GM12873 (cell line): Measurements from ENCODE around the gene GAB1.

Source experiments
- CTCF ChIP-seq: IDR thresholded peaks from 2 replicates; pipeline ENCODE4 v1.5.1; 2012; ENCODE audit warnings: low read depth, mild to moderate bottlenecking, moderate library complexity, low read length, control low read depth; ENCODE audit not compliant: insufficient read depth; ENCODE audit errors: missing control alignments

Gene GAB1

GRCh38 chr4:143477487-143477886 is 140.8 kb downstream of the GAB1 start:
- TF ChIP-seq CTCF: no peak

DNA sequence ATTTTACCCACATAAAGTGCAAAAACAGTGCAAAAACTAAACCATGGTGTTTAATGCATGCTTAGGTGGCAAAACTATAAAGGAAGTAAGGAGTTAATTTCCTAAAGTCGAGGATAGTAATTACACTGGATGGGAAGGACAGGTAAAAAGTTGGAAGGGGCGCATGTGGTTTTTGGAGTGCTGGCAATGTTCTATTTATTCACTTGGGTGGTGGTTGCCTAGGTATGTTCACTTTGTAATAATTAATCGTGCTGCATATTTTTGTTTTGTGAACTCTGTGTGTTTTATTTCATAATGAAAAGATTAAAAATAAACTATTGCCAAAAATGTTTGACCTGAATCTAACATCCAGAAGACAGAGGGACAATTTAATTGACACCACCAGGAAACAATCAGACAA is 144.7 kb downstream of the GAB1 start:
- no peak for TF ChIP-seq CTCF

GRCh38 chr4:143482840-143483239 is 146.2 kb downstream of the GAB1 start:
- peak; percentile 43 for TF ChIP-seq CTCF

DNA sequence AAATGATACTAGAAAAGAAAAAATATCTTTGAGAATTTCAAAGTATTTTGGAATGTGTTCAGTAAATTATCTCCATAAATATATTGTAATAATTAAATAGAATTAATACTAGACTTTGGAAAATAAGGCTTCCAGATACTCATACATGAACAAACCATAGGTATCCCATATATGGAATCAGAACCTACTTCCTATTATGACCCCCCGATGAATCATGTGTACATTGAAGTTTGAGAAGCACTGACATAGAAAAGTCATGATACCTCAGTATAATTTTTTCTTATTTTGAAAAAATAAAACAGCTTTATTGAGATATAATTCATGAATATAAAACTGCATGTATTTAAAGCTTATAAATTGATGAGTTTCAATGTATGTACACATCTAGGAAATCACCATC is 149.6 kb downstream of the GAB1 start:
- no peak for TF ChIP-seq CTCF

GRCh38 chr4:143488687-143489086 is 152.0 kb downstream of the GAB1 start:
- TF ChIP-seq CTCF: no peak

DNA sequence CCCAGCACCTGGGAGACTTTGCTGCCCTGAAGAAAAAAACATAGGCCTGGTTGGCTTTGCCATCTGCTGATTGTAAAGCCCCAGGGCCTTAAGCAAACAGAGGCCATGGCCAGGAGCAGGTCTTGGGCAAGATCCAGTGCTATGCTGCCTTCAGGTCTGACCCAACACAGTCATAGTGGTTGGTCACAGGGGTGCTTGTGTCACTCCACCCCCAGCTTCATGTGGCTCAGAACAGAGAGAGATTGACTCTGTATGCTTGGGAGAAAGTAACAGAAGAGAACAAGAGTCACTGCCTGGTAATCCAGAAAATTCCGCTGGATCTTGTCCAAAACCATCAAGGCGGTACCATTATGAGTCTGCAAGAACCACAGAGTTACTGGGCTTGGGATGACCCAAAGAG is 152.4 kb downstream of the GAB1 start:
- no peak for TF ChIP-seq CTCF

DNA sequence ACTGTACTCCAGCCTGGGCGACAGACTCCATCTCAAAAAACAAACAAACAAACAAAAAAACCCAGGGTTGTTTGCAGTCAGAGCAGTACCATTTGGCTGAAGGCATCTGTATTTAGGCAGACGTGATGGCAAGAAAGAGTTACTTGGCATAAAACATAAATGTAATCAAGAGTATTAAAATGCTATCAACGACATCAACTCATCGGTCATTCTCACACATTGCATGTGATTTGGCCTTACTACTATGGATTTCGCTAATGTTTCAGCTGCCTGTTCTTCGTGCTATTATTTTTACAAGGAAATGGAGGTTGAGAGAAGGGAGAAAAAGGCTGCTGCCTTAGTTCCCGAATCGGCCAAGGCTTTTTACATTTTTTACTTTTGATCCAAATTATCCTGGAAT is 161.3 kb downstream of the GAB1 start:
- TF ChIP-seq CTCF: no peak
